Stimulated activated naive CD4-positive, alpha-beta T cell (primary cell): Measurements from ENCODE around the gene COPZ2.
"Not testable (repeated sequence)": the region's sequence is repeated elsewhere in the genome, so short reads cannot be mapped to it uniquely, and the experiment has no call there.

Experiments used
- DNase-seq, 6 experiments: peaks; one replicate each; lab custom pipeline; 2025; lab: John Stamatoyannopoulos, UW

COPZ2 gene

DNA sequence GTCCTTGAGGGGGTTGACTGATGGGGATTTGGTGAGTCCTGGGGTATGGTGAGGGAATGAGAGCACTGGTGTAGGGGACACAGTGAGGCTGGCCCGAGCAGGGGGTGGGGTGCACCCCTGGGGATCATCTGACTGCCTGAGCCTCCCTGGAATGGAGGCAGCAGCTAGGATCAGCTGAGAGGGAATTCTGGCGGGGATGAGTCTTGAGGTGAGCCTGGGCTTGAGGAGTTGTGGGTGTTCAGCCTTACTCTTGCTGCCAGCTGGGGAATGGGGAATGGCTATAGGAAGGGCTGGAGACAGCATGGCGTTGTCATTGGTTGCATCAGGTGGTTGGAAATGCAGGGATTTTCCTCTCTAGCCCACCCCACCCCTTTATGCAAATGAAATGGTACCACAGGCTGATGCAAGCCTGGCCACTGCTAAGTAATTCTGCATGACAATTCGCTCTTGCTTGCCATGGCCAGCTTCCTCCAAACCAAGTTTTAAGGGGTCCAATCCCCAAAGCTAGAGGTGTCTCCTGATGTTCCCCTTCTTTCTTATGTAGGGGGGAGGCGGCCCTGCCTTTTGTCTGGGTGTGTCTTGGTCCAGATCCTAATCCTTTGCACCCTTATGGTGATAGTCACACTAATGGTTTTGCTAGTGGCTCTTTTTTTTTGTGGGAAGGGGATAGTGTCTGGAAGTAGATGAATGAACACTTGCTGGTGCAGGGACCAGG, 18.1 kb upstream of the COPZ2 start:
- no peak for DNase-seq

GRCh38 chr17:48054238-48055185, 16.9 kb upstream of the COPZ2 start:
- DNase-seq: no peak

DNA sequence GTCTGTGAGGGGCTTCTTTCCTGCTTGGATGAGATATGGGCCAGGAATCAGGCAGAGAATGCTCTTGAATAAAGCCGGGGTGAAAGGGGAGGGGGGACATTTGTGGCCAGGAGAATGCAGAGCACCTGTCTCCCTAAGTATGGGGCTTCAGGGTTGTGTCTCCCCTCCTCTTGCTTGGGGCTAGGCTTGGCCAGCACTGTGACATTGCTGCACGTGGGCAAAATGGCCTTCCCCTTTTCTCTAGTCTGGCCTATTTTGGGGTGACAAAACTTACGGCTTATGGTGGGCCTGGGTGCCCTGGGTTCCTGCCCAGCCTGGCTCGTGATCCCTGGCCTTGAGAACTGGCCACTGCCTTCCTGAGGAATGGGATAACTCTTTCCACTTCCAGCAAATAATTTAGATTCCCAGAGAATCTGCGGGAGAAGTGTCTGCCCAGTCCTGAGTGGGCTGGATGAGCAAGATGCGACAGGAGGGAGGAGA, 16.2 kb upstream of the COPZ2 start:
- no peak for DNase-seq

DNA sequence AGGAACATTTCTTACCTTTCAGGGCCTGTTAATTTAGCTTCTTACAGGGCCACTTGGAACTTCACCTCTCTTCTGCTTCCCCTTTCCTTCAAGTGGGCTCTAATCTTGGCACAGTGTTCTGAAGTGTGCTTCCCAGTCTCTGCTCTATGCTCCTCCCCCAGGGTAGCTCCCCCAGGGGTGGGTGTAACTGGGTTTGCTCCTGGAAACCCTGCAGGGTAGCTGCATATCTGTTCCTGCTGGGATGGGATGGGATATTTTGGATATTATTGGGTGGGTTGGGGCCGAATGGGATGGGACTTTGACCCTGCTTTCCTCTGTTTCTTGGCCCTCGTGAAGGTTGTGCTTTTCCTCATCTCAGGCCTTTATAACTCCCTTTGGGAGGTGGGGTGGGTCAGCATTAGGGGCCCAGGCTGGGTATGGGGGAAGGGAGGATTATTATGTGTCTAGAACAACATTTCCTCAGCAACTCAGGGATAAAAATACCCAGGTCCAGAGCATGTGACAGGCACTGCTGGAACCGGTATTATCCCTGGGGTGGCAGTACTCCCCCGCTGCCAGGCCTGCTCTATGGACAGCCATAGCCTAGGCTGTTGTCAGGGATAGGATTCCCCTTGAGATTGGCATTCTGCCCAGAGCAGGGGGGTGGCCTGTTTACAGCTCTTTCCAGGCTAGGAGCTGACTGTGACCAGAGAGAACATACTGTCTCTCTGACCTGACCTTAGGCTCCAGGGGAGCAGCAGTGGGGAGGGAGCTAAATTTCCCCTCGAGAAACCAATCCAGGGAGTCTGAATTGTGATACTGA, 15.6 kb upstream of the COPZ2 start:
- no peak for DNase-seq

DNA sequence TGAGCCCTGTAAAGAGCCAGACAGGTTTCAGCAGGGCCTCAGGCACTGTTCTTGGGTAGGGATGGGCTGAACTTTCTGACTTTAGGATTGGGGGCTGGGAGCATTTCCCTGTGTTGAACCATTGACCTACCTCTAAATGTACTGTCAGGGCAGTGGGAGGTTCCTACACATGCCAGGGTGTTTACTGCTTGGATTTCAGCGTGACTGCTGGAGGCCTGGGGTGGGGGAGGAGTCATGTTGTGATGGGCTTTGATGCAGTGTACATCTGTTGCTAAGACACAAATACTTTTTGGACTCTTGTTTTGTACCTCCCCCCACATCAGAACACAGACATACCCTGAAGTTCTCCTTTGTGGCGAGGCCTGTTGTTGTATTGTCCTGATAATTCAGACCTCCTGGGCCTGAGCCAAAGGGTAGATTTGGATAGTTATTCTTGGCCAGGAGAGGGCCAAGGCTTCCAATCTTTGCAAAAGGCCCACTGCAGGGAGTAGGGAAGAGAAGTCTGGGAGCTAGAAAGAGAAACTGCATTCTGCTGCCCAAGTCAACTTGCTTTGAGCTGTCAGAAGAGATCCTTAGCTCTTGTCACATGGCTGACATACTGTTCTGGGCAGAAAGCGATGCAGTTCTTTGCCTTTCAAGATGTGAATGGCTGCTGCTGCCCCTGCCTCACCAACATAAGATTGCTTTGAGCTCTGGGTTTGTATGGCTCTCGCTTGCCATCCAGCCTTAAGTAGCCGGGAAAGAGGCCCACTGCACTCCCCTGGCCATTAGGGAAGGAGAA, 14.3 kb upstream of the COPZ2 start:
- DNase-seq: no peak

GRCh38 chr17:48051283-48051682, 13.7 kb upstream of the COPZ2 start:
- no peak for DNase-seq

DNA sequence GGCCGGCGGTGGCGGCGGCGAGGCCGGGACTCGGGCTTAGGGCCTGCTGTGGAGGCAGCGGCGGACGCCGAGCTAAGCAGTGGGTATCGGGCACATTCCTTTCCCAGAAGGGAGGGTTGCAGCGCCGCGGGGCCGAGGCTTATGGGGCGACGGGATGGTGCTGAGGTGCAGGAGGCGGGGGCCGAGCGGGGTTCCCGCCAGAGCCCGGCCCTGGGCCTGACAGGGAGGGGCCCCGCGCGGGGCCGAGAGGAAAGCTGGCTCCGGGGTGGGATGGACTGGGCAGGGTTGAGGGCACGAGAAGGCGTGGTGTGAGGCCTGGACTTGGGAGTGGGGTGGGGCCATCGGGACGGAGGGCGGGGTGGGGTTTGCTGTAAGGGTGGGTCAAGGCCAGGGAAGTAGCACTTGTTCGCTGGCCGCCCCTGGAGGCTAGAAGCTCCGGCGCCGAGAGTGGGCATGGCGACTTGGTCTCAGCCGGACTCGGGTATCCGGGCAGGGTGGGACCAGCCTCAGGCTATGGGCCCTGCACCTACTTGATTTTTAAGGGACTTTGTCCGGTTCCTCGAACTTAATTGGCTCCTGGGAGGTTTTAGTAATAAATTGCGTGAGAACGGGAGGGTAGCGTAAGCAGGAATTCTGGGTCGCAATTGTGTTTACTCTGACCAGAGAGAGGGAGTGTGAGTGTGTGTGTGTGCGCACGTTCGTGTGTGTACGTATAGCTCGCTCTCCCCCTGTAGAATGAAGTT, 11.0 kb upstream of the COPZ2 start:
- peak in 3 of 6 experiments; percentile 16 to 51 (median 27) for DNase-seq

DNA sequence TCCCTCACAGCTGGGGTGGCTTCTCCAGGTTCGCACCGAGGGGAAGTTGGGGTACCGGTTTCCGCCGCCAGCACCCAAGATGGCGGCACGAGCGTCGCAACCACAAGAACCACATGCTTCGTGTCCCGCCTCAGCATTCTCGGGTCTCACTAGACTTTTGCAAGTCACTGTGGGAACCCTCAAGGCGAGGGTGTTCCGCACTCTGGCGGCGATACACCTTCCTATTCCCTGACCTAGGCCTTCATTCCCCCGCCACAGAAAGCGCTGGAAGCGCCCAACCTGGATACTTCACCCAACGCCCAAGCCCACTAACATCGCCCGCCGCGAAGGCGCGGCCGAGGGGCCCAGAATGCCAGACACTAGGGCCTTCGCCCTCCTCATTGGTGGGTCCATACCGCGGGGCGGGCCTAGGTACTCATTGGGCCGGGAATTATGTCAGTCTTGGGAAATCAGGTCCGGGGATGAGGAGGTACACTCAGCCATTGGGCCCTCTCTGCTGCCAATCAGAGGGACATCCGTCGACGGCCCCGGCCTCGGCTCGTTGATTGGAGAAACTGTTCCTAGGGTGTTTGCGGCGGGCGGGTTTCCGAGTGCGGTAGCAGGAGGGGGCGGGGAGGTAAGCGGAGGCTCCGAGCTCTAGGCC, 10.3 kb upstream of the COPZ2 start, which contains the start of gene NFE2L1:
Gene NFE2L1, plus strand, starts transcription at position 619 of the 643 bp plus-strand sequence. CDS start 2,760 bp downstream, outside the sequence.
- DNase-seq: peak; percentile 95 to 99 (median 97)

DNA sequence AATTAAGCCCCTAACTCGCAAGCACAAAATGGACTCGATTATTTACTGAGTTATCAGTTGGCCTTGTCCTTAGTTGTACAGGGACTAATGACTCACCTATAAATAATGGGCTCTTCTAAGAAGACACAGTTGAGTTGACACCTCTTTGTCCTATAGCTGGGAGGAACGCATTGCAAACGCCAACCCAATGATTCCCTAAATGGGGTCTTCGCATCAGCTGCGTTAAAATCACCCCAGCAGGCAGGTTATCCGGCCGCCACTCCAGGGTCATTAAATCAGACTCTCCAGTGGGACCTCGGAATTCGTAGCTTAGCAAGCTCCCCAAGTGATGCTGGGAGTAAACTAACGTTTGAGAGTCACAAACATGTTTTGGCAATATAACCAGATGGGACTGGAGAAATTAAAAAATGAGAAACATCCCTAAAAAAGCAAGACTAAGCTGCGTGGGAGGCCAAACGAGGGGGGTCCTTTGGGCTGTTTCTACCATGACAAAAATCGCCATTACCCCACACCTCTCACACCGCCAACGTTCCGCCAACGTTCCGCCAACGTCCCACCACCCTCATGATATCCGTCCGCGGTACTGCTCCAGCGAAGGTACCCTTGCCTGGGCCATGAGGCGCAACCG, 9.6 kb upstream of the COPZ2 start:
- no peak for DNase-seq

DNA sequence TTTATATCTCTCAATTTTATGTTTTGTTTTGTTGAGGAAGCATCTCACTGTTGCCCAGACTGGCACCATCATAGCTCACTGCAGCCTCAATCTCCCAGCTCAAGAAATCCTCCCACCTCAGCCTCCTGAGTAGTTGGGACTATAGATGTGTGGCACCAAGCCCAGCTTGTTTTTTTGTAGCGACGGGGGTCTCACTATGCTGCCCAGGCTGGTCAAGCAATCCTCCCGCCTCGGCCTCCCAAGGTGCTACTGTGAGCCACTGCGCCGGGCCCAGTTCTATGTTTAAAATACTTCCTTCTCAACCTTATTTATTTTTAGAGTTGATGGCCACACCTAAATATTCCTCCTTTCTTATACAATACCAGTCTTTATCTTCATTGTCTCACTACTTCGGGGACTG, 8.7 kb upstream of the COPZ2 start:
- no peak for DNase-seq

GRCh38 chr17:48045316-48046001, 7.9 kb upstream of the COPZ2 start:
- DNase-seq: no peak

- no peak for DNase-seq
Observed at GRCh38 chr17:48044851-48045250, 7.3 kb upstream of the COPZ2 start.

DNA sequence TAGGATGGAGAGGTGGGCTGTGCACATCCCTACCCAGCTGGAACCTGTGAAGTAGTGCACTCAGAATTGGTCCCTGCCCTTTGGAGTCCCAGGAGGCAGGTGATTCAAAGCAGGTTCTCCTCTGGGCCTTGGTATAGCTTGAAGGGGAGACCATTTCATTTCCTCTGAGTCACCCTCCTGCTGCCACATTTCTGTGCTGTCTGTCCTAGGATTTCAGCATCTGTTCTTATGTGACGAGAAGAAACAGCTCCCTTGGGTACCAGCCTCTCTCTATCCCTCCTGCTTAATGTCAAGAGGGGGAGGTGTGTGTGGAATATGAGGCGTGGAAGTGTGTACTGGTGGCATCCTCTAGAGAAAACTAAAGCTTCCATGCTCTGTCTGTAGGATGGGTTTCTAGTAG, 5.6 kb upstream of the COPZ2 start:
- no peak for DNase-seq

DNA sequence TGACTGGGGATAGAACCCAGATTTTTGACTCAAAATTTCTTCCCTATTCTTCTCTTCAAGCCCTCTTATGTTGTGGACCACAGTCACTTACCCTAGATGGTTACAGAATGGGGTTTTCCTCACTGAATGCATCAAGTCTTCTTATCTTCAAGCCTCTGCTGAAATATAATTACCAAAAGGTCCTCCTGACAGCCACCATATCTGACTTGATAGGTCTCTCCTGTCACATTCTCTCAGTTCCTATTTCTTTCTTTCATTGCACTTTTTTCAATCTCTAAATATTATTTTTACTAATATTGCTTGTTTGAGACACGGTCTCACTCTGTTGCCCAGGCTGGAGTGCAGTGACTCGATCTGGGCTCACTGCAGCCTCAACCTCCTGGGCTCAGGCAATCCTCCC, 1.1 kb upstream of the COPZ2 start:
- DNase-seq: no peak

DNA sequence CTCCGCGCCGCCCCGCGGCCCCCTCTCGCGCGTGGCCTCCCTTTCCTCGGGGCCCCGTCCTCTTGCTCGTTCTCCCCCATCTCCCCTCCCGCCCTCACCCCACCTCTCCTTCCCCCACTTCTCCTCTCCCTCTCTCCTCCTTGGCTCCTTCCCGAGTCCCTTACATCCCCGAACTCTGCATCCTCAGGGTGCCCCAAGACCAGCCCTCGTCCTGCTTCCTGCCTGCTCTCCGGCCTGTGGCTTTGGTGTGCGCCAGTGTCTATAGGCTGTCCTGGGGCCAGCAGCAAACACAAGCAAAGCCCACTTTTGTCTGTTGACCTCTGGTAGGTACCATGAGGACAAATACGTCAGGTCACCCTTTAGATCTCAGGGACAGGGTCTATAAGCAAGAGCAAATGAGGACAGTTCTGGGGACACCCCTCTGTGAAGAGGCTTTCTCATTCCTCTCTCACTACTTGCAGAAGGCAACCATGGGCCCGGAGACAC, 284 bp upstream of the COPZ2 start:
- DNase-seq: peak in 1 of 6 experiments; percentile 13

- DNase-seq: no peak
Observed at GRCh38 chr17:48036693-48037035, 933 bp downstream of the COPZ2 start.

DNA sequence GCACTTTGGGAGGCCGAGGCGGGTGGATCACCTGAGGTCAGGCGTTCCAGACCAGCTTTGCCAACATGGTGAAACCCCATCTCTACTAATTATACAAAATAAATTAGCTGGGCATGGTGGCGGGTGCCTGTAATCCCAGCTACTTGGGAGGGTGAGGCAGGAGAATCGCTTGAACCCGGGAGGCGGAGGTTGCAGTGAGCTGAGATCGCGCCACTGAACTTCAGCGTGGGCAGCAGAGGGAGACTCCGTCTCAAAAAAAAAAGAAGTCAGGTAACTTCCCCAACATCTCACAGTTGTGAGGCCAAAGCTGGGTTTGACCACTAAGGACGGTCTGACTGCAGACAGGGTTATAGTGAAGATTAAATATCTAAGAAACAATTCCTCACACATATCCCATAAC, 2.9 kb downstream of the COPZ2 start:
- DNase-seq: not testable (repeated sequence)

- DNase-seq: no peak
Observed at GRCh38 chr17:48031966-48032365, 5.6 kb downstream of the COPZ2 start.

GRCh38 chr17:48030531-48030930, 7.1 kb downstream of the COPZ2 start:
- no peak for DNase-seq
